ENCODE results near the gene IFNGR2. TPM values are rescaled to one million over a fixed set of nuclear protein-coding genes. Genes with fewer than 3 reads are reported as not detected.

Gene IFNGR2
- total and polyA plus RNA-seq, 8 donors = 67.9 to 116 (median 73.8) TPM

- DNase-seq (peak; percentile 92 to 100 (median 96)), ATAC-seq (peak; percentile 98)
- intact Hi-C loops (cut with DNase I) = no loop called here
- Histone ChIP-seq H3K27me3 (no peaks in the 10 kb centered on the region), H3K36me3 (no peaks in the 10 kb centered on the region), H3K4me3 (peak within 1 kb of the TSS; percentile 72 to 90), H3K27ac (peak within 1 kb of the TSS; percentile 98 to 100), H3K4me1 (peaks cover 6 to 31% of the 10 kb centered on the region in 2 donors), H3K9me3 (no peaks in the 10 kb centered on the region)
- peak in 1 of 2 donors; percentile 44 for TF ChIP-seq CTCF (IDR thresholded peaks at IDR 0.05)
Observed at GRCh38 chr21:33479679-33480480, 76.7 kb downstream of the IFNGR2 start, which contains the start of gene TMEM50B. Gene TMEM50B (minus strand): TSS chr21:33479974. CDS start chr21:33468885, 11,089 bp downstream.

GRCh38 chr21:33480481-33481103 is 77.4 kb downstream of the IFNGR2 start:
- no peak for DNase-seq
- TF ChIP-seq CTCF (IDR thresholded peaks at IDR 0.05) = no peak
- peak overlapping the region; percentile 72 to 90 for H3K4me3 ChIP-seq
- no peak for ATAC-seq
- no peaks in the 10 kb centered on the region for H3K36me3 ChIP-seq
- peaks cover 6 to 31% of the 10 kb centered on the region in 2 donors for H3K4me1 ChIP-seq
- H3K27ac ChIP-seq = peak overlapping the region; percentile 85 to 100
- H3K27me3 ChIP-seq = no peaks in the 10 kb centered on the region
- intact Hi-C loops (cut with DNase I) = no loop called here
- H3K9me3 ChIP-seq = no peaks in the 10 kb centered on the region

GRCh38 chr21:33481314-33481943 is 78.2 kb downstream of the IFNGR2 start:
- no peak for TF ChIP-seq CTCF (IDR thresholded peaks at IDR 0.05)
- H3K27me3 ChIP-seq = no peaks in the 10 kb centered on the region
- H3K27ac ChIP-seq = no peak overlapping the region
- intact Hi-C loops (cut with DNase I) = no loop called here
- H3K36me3 ChIP-seq = no peaks in the 10 kb centered on the region
- ATAC-seq (no peak), DNase-seq (no peak)
- peaks cover 6 to 31% of the 10 kb centered on the region in 2 donors for H3K4me1 ChIP-seq
- H3K4me3 ChIP-seq = no peak overlapping the region
- H3K9me3 ChIP-seq = no peaks in the 10 kb centered on the region

Other genes with a start within 250 kb of the IFNGR2 start
- gene IFNAR2, start 173.5 kb upstream of the IFNGR2 start, total RNA-seq = 10 to 100 TPM; 46.3 to 50.1 TPM
- gene IFNAR2, start 173.5 kb upstream of the IFNGR2 start, polyA plus RNA-seq (ENCODE audit: insufficient read length in 6 of 6) = 10 to 100 TPM; 16.4 to 24.9 (median 20.3) TPM
- gene IL10RB, start 137.0 kb upstream of the IFNGR2 start, total RNA-seq = 10 to 100 TPM; 42.3 to 48.2 TPM
- 10 to 100 TPM; 24.0 to 32.5 (median 27.9) TPM for gene IL10RB, start 137.0 kb upstream of the IFNGR2 start, polyA plus RNA-seq (ENCODE audit: insufficient read length in 6 of 6)
- gene IFNAR1, start 78.4 kb upstream of the IFNGR2 start, total RNA-seq = 10 to 100 TPM; 63.4 to 71.3 TPM
- gene IFNAR1, start 78.4 kb upstream of the IFNGR2 start, polyA plus RNA-seq (ENCODE audit: insufficient read length in 6 of 6) = 10 to 100 TPM; 29.2 to 35.7 (median 32.4) TPM
- gene TMEM50B, start 76.6 kb downstream of the IFNGR2 start, total RNA-seq = 10 to 100 TPM; 45.6 to 57.5 TPM
- gene TMEM50B, start 76.6 kb downstream of the IFNGR2 start, polyA plus RNA-seq (ENCODE audit: insufficient read length in 6 of 6) = 10 to 100 TPM; 50.3 to 92.8 (median 61.5) TPM
- gene DNAJC28, start 88.3 kb downstream of the IFNGR2 start, total RNA-seq = 1 to 10 TPM; 1.2 to 1.6 TPM
- gene DNAJC28, start 88.3 kb downstream of the IFNGR2 start, polyA plus RNA-seq (ENCODE audit: insufficient read length in 6 of 6) = 1 to 10 TPM; 3.1 to 4.3 (median 3.7) TPM
- 10 to 100 TPM; 57.7 to 76.9 TPM for gene GART, start 138.7 kb downstream of the IFNGR2 start, total RNA-seq
- gene GART, start 138.7 kb downstream of the IFNGR2 start, polyA plus RNA-seq (ENCODE audit: insufficient read length in 6 of 6) = 10 to 100 TPM; 73.2 to 84.1 (median 82.0) TPM
- 100 to 1,000 TPM; 237 to 299 TPM for gene SON, start 139.6 kb downstream of the IFNGR2 start, total RNA-seq
- 100 to 1,000 TPM; 389 to 454 (median 427) TPM for gene SON, start 139.6 kb downstream of the IFNGR2 start, polyA plus RNA-seq (ENCODE audit: insufficient read length in 6 of 6)
- gene DONSON, start 185.3 kb downstream of the IFNGR2 start, total RNA-seq = 10 to 100 TPM; 14.3 to 15.1 TPM
- gene DONSON, start 185.3 kb downstream of the IFNGR2 start, polyA plus RNA-seq (ENCODE audit: insufficient read length in 6 of 6) = 10 to 100 TPM; 35.5 to 51.2 (median 39.8) TPM
- gene CRYZL1, start 238.3 kb downstream of the IFNGR2 start, total RNA-seq = 10 to 100 TPM; 21.8 to 27.9 TPM
- gene CRYZL1, start 238.3 kb downstream of the IFNGR2 start, polyA plus RNA-seq (ENCODE audit: insufficient read length in 6 of 6) = 10 to 100 TPM; 59.4 to 84.5 (median 66.5) TPM
- gene ITSN1, start 239.1 kb downstream of the IFNGR2 start, total RNA-seq = 10 to 100 TPM; 38.9 to 44.5 TPM
- 10 to 100 TPM; 47.7 to 59.1 (median 51.6) TPM for gene ITSN1, start 239.1 kb downstream of the IFNGR2 start, polyA plus RNA-seq (ENCODE audit: insufficient read length in 6 of 6)

Measured in left lung (tissue), 10 donors.